GM12873 (cell line): Measurements from ENCODE around the gene APC.

Experiments
- TF ChIP-seq, protein P1 (sequence below): IDR thresholded peaks from 2 replicates; pipeline ENCODE4 v1.5.1; 2012; ENCODE audit warnings: low read depth, mild to moderate bottlenecking, moderate library complexity, low read length, control low read depth; ENCODE audit not compliant: insufficient read depth; ENCODE audit errors: missing control alignments

Gene APC

GRCh38 chr5:112800891-112801290 lies 63.2 kb downstream of the APC start:
- TF ChIP-seq, protein P1, sequence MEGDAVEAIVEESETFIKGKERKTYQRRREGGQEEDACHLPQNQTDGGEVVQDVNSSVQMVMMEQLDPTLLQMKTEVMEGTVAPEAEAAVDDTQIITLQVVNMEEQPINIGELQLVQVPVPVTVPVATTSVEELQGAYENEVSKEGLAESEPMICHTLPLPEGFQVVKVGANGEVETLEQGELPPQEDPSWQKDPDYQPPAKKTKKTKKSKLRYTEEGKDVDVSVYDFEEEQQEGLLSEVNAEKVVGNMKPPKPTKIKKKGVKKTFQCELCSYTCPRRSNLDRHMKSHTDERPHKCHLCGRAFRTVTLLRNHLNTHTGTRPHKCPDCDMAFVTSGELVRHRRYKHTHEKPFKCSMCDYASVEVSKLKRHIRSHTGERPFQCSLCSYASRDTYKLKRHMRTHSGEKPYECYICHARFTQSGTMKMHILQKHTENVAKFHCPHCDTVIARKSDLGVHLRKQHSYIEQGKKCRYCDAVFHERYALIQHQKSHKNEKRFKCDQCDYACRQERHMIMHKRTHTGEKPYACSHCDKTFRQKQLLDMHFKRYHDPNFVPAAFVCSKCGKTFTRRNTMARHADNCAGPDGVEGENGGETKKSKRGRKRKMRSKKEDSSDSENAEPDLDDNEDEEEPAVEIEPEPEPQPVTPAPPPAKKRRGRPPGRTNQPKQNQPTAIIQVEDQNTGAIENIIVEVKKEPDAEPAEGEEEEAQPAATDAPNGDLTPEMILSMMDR = no peak

DNA sequence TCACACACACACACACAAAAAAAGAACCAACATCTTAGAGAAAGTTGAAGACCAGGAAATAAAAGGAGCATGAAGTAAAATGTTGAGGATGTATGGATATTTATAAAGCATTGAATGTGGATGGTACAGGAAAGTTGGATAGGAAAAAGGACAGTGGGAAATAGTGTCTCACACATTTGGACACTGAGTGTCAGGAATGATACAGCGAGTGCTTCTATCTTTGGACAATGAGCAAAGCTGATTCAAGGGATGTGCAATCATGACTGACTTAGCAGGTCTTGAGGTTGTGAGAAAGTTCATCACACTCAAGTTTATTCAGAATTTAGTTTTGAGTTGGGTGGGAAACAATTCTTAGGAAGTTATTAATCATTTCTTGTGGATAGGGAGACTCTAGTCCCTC lies 73.3 kb downstream of the APC start:
- TF ChIP-seq, protein P1 = no peak

- TF ChIP-seq, protein P1 = no peak
These were observed 74.9 kb downstream of the APC start for GRCh38 chr5:112812549-112812948.

GRCh38 chr5:112820246-112820645 lies 82.6 kb downstream of the APC start:
- TF ChIP-seq, protein P1 = no peak

DNA sequence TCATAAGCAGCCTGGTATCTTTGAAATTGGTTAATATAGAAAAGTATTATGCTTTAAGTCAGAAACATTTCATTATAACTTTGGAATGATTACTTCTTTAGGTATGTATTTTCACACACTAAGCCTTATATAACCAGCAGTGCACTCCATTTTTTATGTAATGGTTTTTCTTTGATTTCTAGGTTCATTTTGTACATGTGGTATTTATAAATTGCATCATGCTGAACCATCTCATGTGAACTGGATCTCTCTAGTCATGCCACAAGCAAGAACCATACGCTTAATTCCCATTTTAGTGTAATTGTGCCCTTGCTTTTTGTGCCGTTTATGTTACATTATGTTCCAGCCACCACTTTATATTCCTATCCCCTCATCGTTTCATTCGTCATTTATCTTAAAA lies 84.8 kb downstream of the APC start:
- TF ChIP-seq, protein P1 = no peak

- TF ChIP-seq, protein P1 = no peak
These were observed 85.5 kb downstream of the APC start for GRCh38 chr5:112823181-112823580.

- TF ChIP-seq, protein P1 = no peak
These were observed 86.0 kb downstream of the APC start for GRCh38 chr5:112823656-112824055.
